HEK293 (cell line): ENCODE data around the gene TMPRSS7.

Source experiments
- BCL11A ChIP-seq: fragments of 450-650 bp; formaldehyde crosslinking; IDR thresholded peaks from 2 replicates; pipeline ENCODE4 v1.5.1; 2016; ENCODE audit warnings: low read depth, missing biosample characterization, missing genetic modification characterization
- KLF10 ChIP-seq: fragments of 450-650 bp; IDR thresholded peaks from 2 replicates; pipeline ENCODE4 v1.5.1; 2018; ENCODE audit warnings: missing biosample characterization, mild to moderate bottlenecking, missing genetic modification characterization
- KLF9 ChIP-seq: fragments of 450-650 bp; formaldehyde crosslinking; IDR thresholded peaks from 2 replicates; pipeline ENCODE4 v1.5.1; 2016; ENCODE audit warnings: missing biosample characterization, missing genetic modification characterization, low read depth
- SETDB1 ChIP-seq: IDR thresholded peaks from one replicate; pipeline ENCODE4 v1.6.1; 2017; ENCODE audit warnings: mild to moderate bottlenecking, low read length, moderate library complexity, mixed read lengths; ENCODE audit not compliant: insufficient read length
- SP7 ChIP-seq: fragments of 450-650 bp; formaldehyde crosslinking; IDR thresholded peaks from 2 replicates; pipeline ENCODE4 v1.5.1; 2016; ENCODE audit warnings: missing biosample characterization, missing genetic modification characterization
- TRIM28 ChIP-seq: IDR thresholded peaks from 2 replicates; pipeline ENCODE4 v1.6.1; 2011; ENCODE audit warnings: low read length, control low read depth, borderline replicate concordance
- YY1 ChIP-seq: fragments of 450-650 bp; formaldehyde crosslinking; IDR thresholded peaks from 2 replicates; pipeline ENCODE4 v1.5.1; 2018; ENCODE audit warnings: missing biosample characterization, missing genetic modification characterization
- ZNF121 ChIP-seq: fragments of 450-650 bp; formaldehyde crosslinking; IDR thresholded peaks from 2 replicates; pipeline ENCODE4 v1.5.1; 2016; ENCODE audit warnings: missing biosample characterization, missing genetic modification characterization
- ZNF133 ChIP-seq: fragments of 450-650 bp; formaldehyde crosslinking; IDR thresholded peaks from 2 replicates; pipeline ENCODE4 v1.5.1; 2016; ENCODE audit warnings: missing biosample characterization, missing genetic modification characterization
- ZNF140 ChIP-seq: fragments of 450-650 bp; formaldehyde crosslinking; IDR thresholded peaks from 2 replicates; pipeline ENCODE4 v1.5.1; 2016; ENCODE audit warnings: missing biosample characterization, missing genetic modification characterization
- ZNF2 ChIP-seq: fragments of 450-650 bp; formaldehyde crosslinking; IDR thresholded peaks from 2 replicates; pipeline ENCODE4 v1.5.1; 2016; ENCODE audit warnings: missing biosample characterization, missing genetic modification characterization
- ZNF23 ChIP-seq: fragments of 450-650 bp; formaldehyde crosslinking; IDR thresholded peaks from 2 replicates; pipeline ENCODE4 v1.5.1; 2016; ENCODE audit warnings: missing biosample characterization, missing genetic modification characterization, borderline replicate concordance
- ZNF26 ChIP-seq: fragments of 450-650 bp; formaldehyde crosslinking; IDR thresholded peaks from 2 replicates; pipeline ENCODE4 v1.5.1; 2016; ENCODE audit warnings: missing biosample characterization, missing genetic modification characterization
- ZNF266 ChIP-seq: fragments of 450-650 bp; formaldehyde crosslinking; IDR thresholded peaks from 2 replicates; pipeline ENCODE4 v1.5.1; 2016; ENCODE audit warnings: missing biosample characterization, missing genetic modification characterization, low read depth
- ZNF37A ChIP-seq: fragments of 450-650 bp; IDR thresholded peaks from 2 replicates; pipeline ENCODE4 v1.5.1; 2018; ENCODE audit warnings: missing biosample characterization, missing genetic modification characterization
- ZNF449 ChIP-seq: fragments of 450-650 bp; formaldehyde crosslinking; IDR thresholded peaks from 2 replicates; pipeline ENCODE4 v1.5.1; 2017; ENCODE audit warnings: missing biosample characterization, mild to moderate bottlenecking, missing genetic modification characterization, moderate library complexity
- ZNF514 ChIP-seq: fragments of 450-650 bp; formaldehyde crosslinking; IDR thresholded peaks from 2 replicates; pipeline ENCODE4 v1.5.1; 2016; ENCODE audit warnings: missing biosample characterization, missing genetic modification characterization
- ZNF544 ChIP-seq: fragments of 450-650 bp; formaldehyde crosslinking; IDR thresholded peaks from 2 replicates; pipeline ENCODE4 v1.5.0; 2017; ENCODE audit warnings: missing biosample characterization, missing genetic modification characterization
- ZNF600 ChIP-seq: fragments of 450-650 bp; formaldehyde crosslinking; IDR thresholded peaks from 2 replicates; pipeline ENCODE4 v1.5.1; 2016; ENCODE audit warnings: missing biosample characterization, missing genetic modification characterization
- ZNF610 ChIP-seq: fragments of 450-650 bp; formaldehyde crosslinking; IDR thresholded peaks from 2 replicates; pipeline ENCODE4 v1.5.1; 2016; ENCODE audit warnings: missing biosample characterization, missing genetic modification characterization, borderline replicate concordance
- ZNF747 ChIP-seq: fragments of 450-650 bp; formaldehyde crosslinking; IDR thresholded peaks from 2 replicates; pipeline ENCODE4 v1.5.1; 2016; ENCODE audit warnings: missing biosample characterization, missing genetic modification characterization
- ZNF843 ChIP-seq: fragments of 450-650 bp; formaldehyde crosslinking; IDR thresholded peaks from 2 replicates; pipeline ENCODE4 v1.5.1; 2016; ENCODE audit warnings: missing biosample characterization, missing genetic modification characterization
- TF ChIP-seq, protein P1 (sequence below): fragments of 450-650 bp; formaldehyde crosslinking; IDR thresholded peaks from 2 replicates; pipeline ENCODE4 v1.5.1; 2017; ENCODE audit warnings: missing biosample characterization, missing genetic modification characterization
- TF ChIP-seq, protein P2 (sequence below): fragments of 450-650 bp; formaldehyde crosslinking; IDR thresholded peaks from 2 replicates; pipeline ENCODE4 v1.5.1; 2016; ENCODE audit warnings: missing biosample characterization, missing genetic modification characterization
- TF ChIP-seq, protein P3 (sequence below): fragments of 450-650 bp; formaldehyde crosslinking; IDR thresholded peaks from 2 replicates; pipeline ENCODE4 v1.5.1; 2016; ENCODE audit warnings: missing biosample characterization, missing genetic modification characterization, low read depth
- TF ChIP-seq, protein P4 (sequence below): fragments of 450-650 bp; formaldehyde crosslinking; conservative IDR thresholded peaks from 2 replicates; pipeline ENCODE4 v1.5.1; 2016; ENCODE audit warnings: low read depth, missing biosample characterization, missing genetic modification characterization

The TMPRSS7 gene

GRCh38 chr3:112089956-112090886, 55.7 kb downstream of the TMPRSS7 start (continued):
- TF ChIP-seq ZNF600 (no peak), TRIM28 (no peak; the same call in 1 of the 2 replicates), SP7 (peak; percentile 98), ZNF140 (no peak), ZNF23 (tag by site-specific recombination) (no peak), ZNF747 (tag by site-specific recombination) (no peak), ZNF26 (no peak), SETDB1 (no peak), ZNF266 (tag by site-specific recombination) (no peak), ZNF544 (no peak), ZNF610 (0 out of 2 replicates have a peak, but pooled peaks have one; percentile 20), KLF10 (tag by site-specific recombination) (peak; percentile 67), ZNF449 (tag by site-specific recombination) (no peak), ZNF2 (tag by site-specific recombination) (no peak), YY1 (no peak), ZNF121 (tag by site-specific recombination) (no peak), ZNF37A (tag by site-specific recombination) (no peak), ZNF514 (tag by site-specific recombination) (no peak), BCL11A (no peak), ZNF133 (no peak), KLF9 (tag by site-specific recombination) (no peak), ZNF843 (tag by site-specific recombination) (peak; percentile 94)
- TF ChIP-seq, protein P1, sequence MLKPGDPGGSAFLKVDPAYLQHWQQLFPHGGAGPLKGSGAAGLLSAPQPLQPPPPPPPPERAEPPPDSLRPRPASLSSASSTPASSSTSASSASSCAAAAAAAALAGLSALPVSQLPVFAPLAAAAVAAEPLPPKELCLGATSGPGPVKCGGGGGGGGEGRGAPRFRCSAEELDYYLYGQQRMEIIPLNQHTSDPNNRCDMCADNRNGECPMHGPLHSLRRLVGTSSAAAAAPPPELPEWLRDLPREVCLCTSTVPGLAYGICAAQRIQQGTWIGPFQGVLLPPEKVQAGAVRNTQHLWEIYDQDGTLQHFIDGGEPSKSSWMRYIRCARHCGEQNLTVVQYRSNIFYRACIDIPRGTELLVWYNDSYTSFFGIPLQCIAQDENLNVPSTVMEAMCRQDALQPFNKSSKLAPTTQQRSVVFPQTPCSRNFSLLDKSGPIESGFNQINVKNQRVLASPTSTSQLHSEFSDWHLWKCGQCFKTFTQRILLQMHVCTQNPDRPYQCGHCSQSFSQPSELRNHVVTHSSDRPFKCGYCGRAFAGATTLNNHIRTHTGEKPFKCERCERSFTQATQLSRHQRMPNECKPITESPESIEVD (tag by site-specific recombination) = peak; percentile 95
- TF ChIP-seq, protein P2, sequence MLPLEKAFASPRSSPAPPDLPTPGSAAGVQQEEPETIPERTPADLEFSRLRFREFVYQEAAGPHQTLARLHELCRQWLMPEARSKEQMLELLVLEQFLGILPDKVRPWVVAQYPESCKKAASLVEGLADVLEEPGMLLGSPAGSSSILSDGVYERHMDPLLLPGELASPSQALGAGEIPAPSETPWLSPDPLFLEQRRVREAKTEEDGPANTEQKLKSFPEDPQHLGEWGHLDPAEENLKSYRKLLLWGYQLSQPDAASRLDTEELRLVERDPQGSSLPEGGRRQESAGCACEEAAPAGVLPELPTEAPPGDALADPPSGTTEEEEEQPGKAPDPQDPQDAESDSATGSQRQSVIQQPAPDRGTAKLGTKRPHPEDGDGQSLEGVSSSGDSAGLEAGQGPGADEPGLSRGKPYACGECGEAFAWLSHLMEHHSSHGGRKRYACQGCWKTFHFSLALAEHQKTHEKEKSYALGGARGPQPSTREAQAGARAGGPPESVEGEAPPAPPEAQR (tag by site-specific recombination) = no peak
- TF ChIP-seq, protein P3, sequence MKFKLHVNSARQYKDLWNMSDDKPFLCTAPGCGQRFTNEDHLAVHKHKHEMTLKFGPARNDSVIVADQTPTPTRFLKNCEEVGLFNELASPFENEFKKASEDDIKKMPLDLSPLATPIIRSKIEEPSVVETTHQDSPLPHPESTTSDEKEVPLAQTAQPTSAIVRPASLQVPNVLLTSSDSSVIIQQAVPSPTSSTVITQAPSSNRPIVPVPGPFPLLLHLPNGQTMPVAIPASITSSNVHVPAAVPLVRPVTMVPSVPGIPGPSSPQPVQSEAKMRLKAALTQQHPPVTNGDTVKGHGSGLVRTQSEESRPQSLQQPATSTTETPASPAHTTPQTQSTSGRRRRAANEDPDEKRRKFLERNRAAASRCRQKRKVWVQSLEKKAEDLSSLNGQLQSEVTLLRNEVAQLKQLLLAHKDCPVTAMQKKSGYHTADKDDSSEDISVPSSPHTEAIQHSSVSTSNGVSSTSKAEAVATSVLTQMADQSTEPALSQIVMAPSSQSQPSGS = no peak
- TF ChIP-seq, protein P4, sequence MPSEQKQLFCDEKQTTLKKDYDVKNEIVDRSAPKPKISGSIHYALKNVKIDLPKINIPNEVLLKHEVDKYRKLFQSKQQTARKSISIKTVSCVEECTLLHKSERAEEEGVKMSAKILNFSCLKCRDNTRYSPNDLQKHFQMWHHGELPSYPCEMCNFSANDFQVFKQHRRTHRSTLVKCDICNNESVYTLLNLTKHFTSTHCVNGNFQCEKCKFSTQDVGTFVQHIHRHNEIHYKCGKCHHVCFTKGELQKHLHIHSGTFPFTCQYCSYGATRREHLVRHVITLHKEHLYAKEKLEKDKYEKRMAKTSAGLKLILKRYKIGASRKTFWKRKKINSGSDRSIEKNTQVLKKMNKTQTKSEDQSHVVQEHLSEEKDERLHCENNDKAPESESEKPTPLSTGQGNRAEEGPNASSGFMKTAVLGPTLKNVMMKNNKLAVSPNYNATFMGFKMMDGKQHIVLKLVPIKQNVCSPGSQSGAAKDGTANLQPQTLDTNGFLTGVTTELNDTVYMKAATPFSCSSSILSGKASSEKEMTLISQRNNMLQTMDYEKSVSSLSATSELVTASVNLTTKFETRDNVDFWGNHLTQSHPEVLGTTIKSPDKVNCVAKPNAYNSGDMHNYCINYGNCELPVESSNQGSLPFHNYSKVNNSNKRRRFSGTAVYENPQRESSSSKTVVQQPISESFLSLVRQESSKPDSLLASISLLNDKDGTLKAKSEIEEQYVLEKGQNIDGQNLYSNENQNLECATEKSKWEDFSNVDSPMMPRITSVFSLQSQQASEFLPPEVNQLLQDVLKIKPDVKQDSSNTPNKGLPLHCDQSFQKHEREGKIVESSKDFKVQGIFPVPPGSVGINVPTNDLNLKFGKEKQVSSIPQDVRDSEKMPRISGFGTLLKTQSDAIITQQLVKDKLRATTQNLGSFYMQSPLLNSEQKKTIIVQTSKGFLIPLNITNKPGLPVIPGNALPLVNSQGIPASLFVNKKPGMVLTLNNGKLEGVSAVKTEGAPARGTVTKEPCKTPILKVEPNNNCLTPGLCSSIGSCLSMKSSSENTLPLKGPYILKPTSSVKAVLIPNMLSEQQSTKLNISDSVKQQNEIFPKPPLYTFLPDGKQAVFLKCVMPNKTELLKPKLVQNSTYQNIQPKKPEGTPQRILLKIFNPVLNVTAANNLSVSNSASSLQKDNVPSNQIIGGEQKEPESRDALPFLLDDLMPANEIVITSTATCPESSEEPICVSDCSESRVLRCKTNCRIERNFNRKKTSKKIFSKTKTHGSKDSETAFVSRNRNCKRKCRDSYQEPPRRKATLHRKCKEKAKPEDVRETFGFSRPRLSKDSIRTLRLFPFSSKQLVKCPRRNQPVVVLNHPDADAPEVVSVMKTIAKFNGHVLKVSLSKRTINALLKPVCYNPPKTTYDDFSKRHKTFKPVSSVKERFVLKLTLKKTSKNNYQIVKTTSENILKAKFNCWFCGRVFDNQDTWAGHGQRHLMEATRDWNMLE = no peak
